ENCODE results near the gene IDH3B.
A peak's percentile ranks its signal among the peaks of the same experiment; 100 is the strongest.

GRCh38 chr20:2688041-2688591 lies 24.1 kb upstream of the IDH3B start:
- TF ChIP-seq, protein P1, sequence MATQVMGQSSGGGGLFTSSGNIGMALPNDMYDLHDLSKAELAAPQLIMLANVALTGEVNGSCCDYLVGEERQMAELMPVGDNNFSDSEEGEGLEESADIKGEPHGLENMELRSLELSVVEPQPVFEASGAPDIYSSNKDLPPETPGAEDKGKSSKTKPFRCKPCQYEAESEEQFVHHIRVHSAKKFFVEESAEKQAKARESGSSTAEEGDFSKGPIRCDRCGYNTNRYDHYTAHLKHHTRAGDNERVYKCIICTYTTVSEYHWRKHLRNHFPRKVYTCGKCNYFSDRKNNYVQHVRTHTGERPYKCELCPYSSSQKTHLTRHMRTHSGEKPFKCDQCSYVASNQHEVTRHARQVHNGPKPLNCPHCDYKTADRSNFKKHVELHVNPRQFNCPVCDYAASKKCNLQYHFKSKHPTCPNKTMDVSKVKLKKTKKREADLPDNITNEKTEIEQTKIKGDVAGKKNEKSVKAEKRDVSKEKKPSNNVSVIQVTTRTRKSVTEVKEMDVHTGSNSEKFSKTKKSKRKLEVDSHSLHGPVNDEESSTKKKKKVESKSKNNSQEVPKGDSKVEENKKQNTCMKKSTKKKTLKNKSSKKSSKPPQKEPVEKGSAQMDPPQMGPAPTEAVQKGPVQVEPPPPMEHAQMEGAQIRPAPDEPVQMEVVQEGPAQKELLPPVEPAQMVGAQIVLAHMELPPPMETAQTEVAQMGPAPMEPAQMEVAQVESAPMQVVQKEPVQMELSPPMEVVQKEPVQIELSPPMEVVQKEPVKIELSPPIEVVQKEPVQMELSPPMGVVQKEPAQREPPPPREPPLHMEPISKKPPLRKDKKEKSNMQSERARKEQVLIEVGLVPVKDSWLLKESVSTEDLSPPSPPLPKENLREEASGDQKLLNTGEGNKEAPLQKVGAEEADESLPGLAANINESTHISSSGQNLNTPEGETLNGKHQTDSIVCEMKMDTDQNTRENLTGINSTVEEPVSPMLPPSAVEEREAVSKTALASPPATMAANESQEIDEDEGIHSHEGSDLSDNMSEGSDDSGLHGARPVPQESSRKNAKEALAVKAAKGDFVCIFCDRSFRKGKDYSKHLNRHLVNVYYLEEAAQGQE (IDR thresholded peaks at IDR 0.05; ENCODE audit: borderline replicate concordance): peak; percentile 58; the same call in 1 of the 2 replicates
- TF ChIP-seq, protein P1 (CRISPR knock-in tag; IDR thresholded peaks at IDR 0.05; ENCODE audit: low read depth): no peak
- no peak for TF ChIP-seq NR2C2 (CRISPR knock-in tag; IDR thresholded peaks at IDR 0.05)
- TF ChIP-seq NR2C2 (tag; IDR thresholded peaks at IDR 0.05): no peak
- TF ChIP-seq ZBED1 (IDR thresholded peaks at IDR 0.05): no peak

Measured in K562 (cell line).